ENCODE results near the gene CAMTA1.

Gene CAMTA1

GRCh38 chr1:7227654-7228053, 442.4 kb downstream of the CAMTA1 start:
- DNase-seq (ENCODE audit: low read depth), result no peak
- no peak overlapping the region for H3K4me3 ChIP-seq (ENCODE audit: low read length)
- no peak for TF ChIP-seq CTCF (IDR thresholded peaks at IDR 0.05; ENCODE audit: insufficient read depth, low read depth, low read length, missing control alignments)

GRCh38 chr1:7228252-7228961, 443.2 kb downstream of the CAMTA1 start:
- H3K4me3 ChIP-seq (ENCODE audit: low read length), result no peak overlapping the region
- TF ChIP-seq CTCF (IDR thresholded peaks at IDR 0.05; ENCODE audit: insufficient read depth, low read depth, low read length, missing control alignments), result no peak
- DNase-seq (ENCODE audit: low read depth), result no peak

GRCh38 chr1:7229186-7229585, 443.9 kb downstream of the CAMTA1 start:
- H3K4me3 ChIP-seq (ENCODE audit: low read length), result no peak overlapping the region
- no peak for TF ChIP-seq CTCF (IDR thresholded peaks at IDR 0.05; ENCODE audit: insufficient read depth, low read depth, low read length, missing control alignments)
- DNase-seq (ENCODE audit: low read depth), result no peak

- no peak overlapping the region for H3K4me3 ChIP-seq (ENCODE audit: low read length)
- DNase-seq (ENCODE audit: low read depth), result no peak
- no peak for TF ChIP-seq CTCF (IDR thresholded peaks at IDR 0.05; ENCODE audit: insufficient read depth, low read depth, low read length, missing control alignments)
These were observed 444.7 kb downstream of the CAMTA1 start for GRCh38 chr1:7229696-7230631.

GRCh38 chr1:7232441-7233236, 447.4 kb downstream of the CAMTA1 start:
- no peak overlapping the region for H3K4me3 ChIP-seq (ENCODE audit: low read length)
- DNase-seq (ENCODE audit: low read depth), result no peak
- no peak for TF ChIP-seq CTCF (IDR thresholded peaks at IDR 0.05; ENCODE audit: insufficient read depth, low read depth, low read length, missing control alignments)

- no peak for TF ChIP-seq CTCF (IDR thresholded peaks at IDR 0.05; ENCODE audit: insufficient read depth, low read depth, low read length, missing control alignments)
- no peak overlapping the region for H3K4me3 ChIP-seq (ENCODE audit: low read length)
- DNase-seq (ENCODE audit: low read depth), result no peak
These were observed 447.9 kb downstream of the CAMTA1 start for GRCh38 chr1:7233237-7233540.

Measured in epithelial cell of esophagus (primary cell).